ENCODE data around the gene SLC25A25. TPM values are rescaled to one million over a fixed set of nuclear protein-coding genes. Genes with fewer than 3 reads are reported as not detected.
A peak's percentile ranks its signal among the peaks of the same experiment; 100 is the strongest.

SLC25A25 gene
- total RNA-seq, 2 experiments from 2014 or later, result 16.9 to 17.7 TPM

DNA sequence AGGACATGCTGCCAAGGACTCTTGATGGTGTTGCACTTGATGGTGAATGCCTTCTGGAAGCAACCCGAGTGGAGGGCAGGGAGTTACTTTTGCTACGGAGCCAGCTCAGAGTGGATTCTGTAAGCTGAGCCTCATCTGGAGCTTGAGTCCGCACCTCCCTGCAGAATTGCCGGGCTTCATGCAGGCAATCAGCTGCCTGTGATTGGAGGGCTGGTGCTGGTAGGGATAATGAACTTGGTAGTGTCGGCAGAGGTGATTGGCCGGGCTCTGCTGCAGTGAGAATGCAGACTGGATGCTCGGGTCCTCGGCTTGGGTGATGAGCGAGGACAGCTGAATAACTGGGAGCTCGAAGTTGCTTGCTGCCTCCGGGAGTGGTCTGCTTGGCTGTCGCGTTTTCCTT is 23.1 kb downstream of the SLC25A25 start:
- H3K9me3 ChIP-seq (ENCODE audit: control insufficient read depth in 1 of 2, insufficient read depth in 1 of 2, low read length in 2 of 2), result no peaks in the 10 kb centered on the region
- no peaks in the 10 kb centered on the region for H3K27me3 Mint-ChIP-seq
- no peaks in the 10 kb centered on the region for H3K9me3 Mint-ChIP-seq
- H3K27ac Mint-ChIP-seq, result no peak overlapping the region
- H3K36me3 Mint-ChIP-seq (ENCODE audit: low read depth), result peaks cover 13% of the 10 kb centered on the region
- no peak for ATAC-seq (ENCODE audit: poor library complexity)
- intact Hi-C loops (cut with DNase I, micrococcal nuclease), result no loop called here
- peaks cover 22% of the 10 kb centered on the region for H3K36me3 ChIP-seq (ENCODE audit: insufficient read depth, low read length)
- H3K27ac ChIP-seq (ENCODE audit: low read depth in 1 of 2, low read length in 2 of 2), result no peak overlapping the region
- no peak for DNase-seq
- no peaks in the 10 kb centered on the region for H3K27me3 ChIP-seq (ENCODE audit: control insufficient read depth in 1 of 2, insufficient read depth in 2 of 2, low read length in 2 of 2)
- H3K4me3 ChIP-seq (ENCODE audit: low read length), result no peak overlapping the region
- CTCF ChIA-PET, result interaction anchor here (3.5 kb wide), 1 partner anchor 27 kb away, joined by 12 read pairs; no protein-coding TSS in a partner anchor
- H3K4me1 ChIP-seq (ENCODE audit: insufficient read depth, low read length), result peaks cover 74% of the 10 kb centered on the region
- no peak overlapping the region for H3K4me3 Mint-ChIP-seq
- peaks cover 67% of the 10 kb centered on the region for H3K4me1 Mint-ChIP-seq (ENCODE audit: low read depth)
- TF ChIP-seq, protein P1, sequence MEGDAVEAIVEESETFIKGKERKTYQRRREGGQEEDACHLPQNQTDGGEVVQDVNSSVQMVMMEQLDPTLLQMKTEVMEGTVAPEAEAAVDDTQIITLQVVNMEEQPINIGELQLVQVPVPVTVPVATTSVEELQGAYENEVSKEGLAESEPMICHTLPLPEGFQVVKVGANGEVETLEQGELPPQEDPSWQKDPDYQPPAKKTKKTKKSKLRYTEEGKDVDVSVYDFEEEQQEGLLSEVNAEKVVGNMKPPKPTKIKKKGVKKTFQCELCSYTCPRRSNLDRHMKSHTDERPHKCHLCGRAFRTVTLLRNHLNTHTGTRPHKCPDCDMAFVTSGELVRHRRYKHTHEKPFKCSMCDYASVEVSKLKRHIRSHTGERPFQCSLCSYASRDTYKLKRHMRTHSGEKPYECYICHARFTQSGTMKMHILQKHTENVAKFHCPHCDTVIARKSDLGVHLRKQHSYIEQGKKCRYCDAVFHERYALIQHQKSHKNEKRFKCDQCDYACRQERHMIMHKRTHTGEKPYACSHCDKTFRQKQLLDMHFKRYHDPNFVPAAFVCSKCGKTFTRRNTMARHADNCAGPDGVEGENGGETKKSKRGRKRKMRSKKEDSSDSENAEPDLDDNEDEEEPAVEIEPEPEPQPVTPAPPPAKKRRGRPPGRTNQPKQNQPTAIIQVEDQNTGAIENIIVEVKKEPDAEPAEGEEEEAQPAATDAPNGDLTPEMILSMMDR (IDR thresholded peaks at IDR 0.05), result no peak
- POLR2A ChIA-PET, result interaction anchor here (1.0 to 5.0 kb wide), 7 partner anchors 8 to 739 kb away, joined by 3 to 39 read pairs (median 5); partner anchors contain the start of genes NAIF1, SLC25A25 and SPOUT1

DNA sequence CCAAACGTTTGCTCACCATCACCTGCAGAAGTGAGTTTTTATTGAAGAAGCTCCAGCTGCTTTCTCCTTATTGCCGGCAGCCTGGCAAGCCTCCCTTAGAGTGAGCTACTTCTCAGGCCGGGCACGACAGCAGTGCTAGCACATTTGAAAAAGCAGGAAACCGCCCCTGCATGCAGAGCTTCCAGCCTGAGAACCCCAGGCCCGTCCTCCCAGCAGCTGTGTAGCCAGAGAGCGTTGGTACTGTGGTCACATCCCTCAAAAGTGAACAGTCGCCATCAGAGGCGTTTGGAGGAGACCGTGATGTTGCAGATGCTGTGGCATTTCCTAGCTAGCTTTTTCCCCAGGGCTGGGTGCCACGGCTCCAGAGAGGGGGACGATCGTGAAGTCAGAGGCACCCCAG is 23.5 kb downstream of the SLC25A25 start:
- H3K27me3 ChIP-seq (ENCODE audit: control insufficient read depth in 1 of 2, insufficient read depth in 2 of 2, low read length in 2 of 2), result no peaks in the 10 kb centered on the region
- peak overlapping the region; percentile 76 for H3K4me3 Mint-ChIP-seq
- TF ChIP-seq, protein P1 (IDR thresholded peaks at IDR 0.05), result no peak
- peaks cover 74% of the 10 kb centered on the region for H3K4me1 ChIP-seq (ENCODE audit: insufficient read depth, low read length)
- no peak for ATAC-seq (ENCODE audit: poor library complexity)
- H3K4me3 ChIP-seq (ENCODE audit: low read length), result no peak overlapping the region
- H3K27ac Mint-ChIP-seq, result peak overlapping the region; percentile 90
- no peaks in the 10 kb centered on the region for H3K27me3 Mint-ChIP-seq
- peaks cover 70% of the 10 kb centered on the region for H3K4me1 Mint-ChIP-seq (ENCODE audit: low read depth)
- ChIA-PET POLR2A (interaction anchor here (1.0 to 5.0 kb wide), 7 partner anchors 8 to 738 kb away, joined by 3 to 39 read pairs (median 5); partner anchors contain the start of genes NAIF1, SLC25A25 and SPOUT1), CTCF (interaction anchor here (3.5 kb wide), 1 partner anchor 26 kb away, joined by 12 read pairs; no protein-coding TSS in a partner anchor)
- H3K27ac ChIP-seq (ENCODE audit: low read depth in 1 of 2, low read length in 2 of 2), result no peak overlapping the region
- intact Hi-C loops (cut with DNase I, micrococcal nuclease), result no loop called here
- H3K9me3 Mint-ChIP-seq, result no peaks in the 10 kb centered on the region
- H3K9me3 ChIP-seq (ENCODE audit: control insufficient read depth in 1 of 2, insufficient read depth in 1 of 2, low read length in 2 of 2), result no peaks in the 10 kb centered on the region
- H3K36me3 ChIP-seq (ENCODE audit: insufficient read depth, low read length), result peaks cover 22% of the 10 kb centered on the region
- peaks cover 15% of the 10 kb centered on the region for H3K36me3 Mint-ChIP-seq (ENCODE audit: low read depth)
- DNase-seq, result peak in 1 of 14 experiments; percentile 32

DNA sequence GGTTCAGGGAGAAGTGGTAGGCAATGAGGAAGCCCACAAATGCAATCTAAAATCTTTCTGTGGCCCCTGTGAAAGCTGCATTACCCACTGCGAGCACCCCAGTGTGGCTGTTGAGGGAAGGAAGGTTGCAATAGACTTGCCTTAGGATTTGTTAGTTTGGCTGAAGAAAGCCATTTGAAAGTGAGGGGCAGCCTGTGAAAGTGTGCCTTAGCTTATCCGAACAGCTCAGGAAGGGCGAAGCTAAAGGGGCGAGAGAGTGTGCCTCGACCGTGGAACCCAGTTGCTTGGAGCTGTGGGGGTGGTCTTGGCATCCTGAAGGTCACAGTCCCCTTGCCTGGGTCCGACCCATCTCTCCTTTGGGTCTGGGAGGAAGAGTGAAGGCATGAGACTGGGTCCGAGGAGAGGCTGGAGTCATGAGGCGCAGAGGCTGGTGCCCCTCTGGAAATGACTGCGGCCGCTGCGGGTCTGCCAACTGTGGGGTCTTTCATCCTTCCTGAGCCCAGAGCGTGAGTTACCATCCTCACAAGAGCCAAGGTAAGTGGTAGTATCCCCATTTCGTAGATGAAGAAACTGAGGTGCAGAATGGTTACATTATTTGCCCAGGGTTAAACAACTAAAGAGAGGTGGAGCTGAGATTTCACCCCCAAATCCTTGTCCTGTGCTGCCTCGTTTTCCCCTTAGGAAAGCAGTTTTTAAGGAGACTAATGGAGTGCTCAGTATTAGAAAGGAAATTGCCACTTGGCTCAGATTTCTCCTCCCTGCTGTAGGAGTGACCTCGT is 24.4 kb downstream of the SLC25A25 start:
- intact Hi-C loops (cut with DNase I, micrococcal nuclease), result no loop called here
- CTCF ChIA-PET, result interaction anchor here (1.0 to 3.5 kb wide), 2 partner anchors 25 to 53 kb away, joined by 3 to 12 read pairs; no protein-coding TSS in a partner anchor
- peak overlapping the region; percentile 25 for H3K4me3 Mint-ChIP-seq
- H3K9me3 ChIP-seq (ENCODE audit: control insufficient read depth in 1 of 2, insufficient read depth in 1 of 2, low read length in 2 of 2), result no peaks in the 10 kb centered on the region
- no peaks in the 10 kb centered on the region for H3K27me3 Mint-ChIP-seq
- no peak overlapping the region for H3K4me3 ChIP-seq (ENCODE audit: low read length)
- ATAC-seq (ENCODE audit: poor library complexity), result no peak
- H3K9me3 Mint-ChIP-seq, result no peaks in the 10 kb centered on the region
- peaks cover 24% of the 10 kb centered on the region for H3K36me3 ChIP-seq (ENCODE audit: insufficient read depth, low read length)
- peak overlapping the region; percentile 4 to 62 for H3K27ac ChIP-seq (ENCODE audit: low read depth in 1 of 2, low read length in 2 of 2)
- DNase-seq, result no peak
- H3K4me1 ChIP-seq (ENCODE audit: insufficient read depth, low read length), result peaks cover 77% of the 10 kb centered on the region
- peak overlapping the region; percentile 90 for H3K27ac Mint-ChIP-seq
- peaks cover 19% of the 10 kb centered on the region for H3K36me3 Mint-ChIP-seq (ENCODE audit: low read depth)
- TF ChIP-seq, protein P1 (IDR thresholded peaks at IDR 0.05), result no peak
- POLR2A ChIA-PET, result interaction anchor here (0.6 to 5.0 kb wide), 11 partner anchors 7 to 154 kb away, joined by 3 to 39 read pairs (median 6); partner anchors contain the start of genes DPM2, NAIF1 and SLC25A25
- H3K4me1 Mint-ChIP-seq (ENCODE audit: low read depth), result peaks cover 77% of the 10 kb centered on the region
- H3K27me3 ChIP-seq (ENCODE audit: control insufficient read depth in 1 of 2, insufficient read depth in 2 of 2, low read length in 2 of 2), result no peaks in the 10 kb centered on the region
